WERI-Rb-1 (cell line): ENCODE results near the gene EFHC1.

Source experiments
- DNase-seq: peaks from one replicate; pipeline ENCODE4 v3.0.0-alpha.2; 2020
- H3K27ac ChIP-seq: fragments of 250-450 bp; sonication (Bioruptor Pico); 2 replicates; pipeline ENCODE4 v1.5.1; 2020; ENCODE audit warnings: mild to moderate bottlenecking, moderate library complexity
- H3K27me3 ChIP-seq: fragments of 250-450 bp; sonication (Bioruptor Pico); 2 replicates; pipeline ENCODE4 v1.5.1; 2021; ENCODE audit warnings: mild to moderate bottlenecking, low read depth, moderate library complexity; ENCODE audit not compliant: insufficient read depth, severe bottlenecking
- H3K36me3 ChIP-seq: fragments of 250-450 bp; sonication (Bioruptor Pico); 2 replicates; pipeline ENCODE4 v1.5.1; 2020; ENCODE audit warnings: mild to moderate bottlenecking, moderate library complexity
- H3K4me3 ChIP-seq: 2 replicates; pipeline ENCODE4 v1.5.1; 2011; ENCODE audit warnings: low read depth, mild to moderate bottlenecking, control low read depth, low read length
- H3K9me3 ChIP-seq: fragments of 250-450 bp; sonication (Bioruptor Pico); 2 replicates; pipeline ENCODE4 v1.5.1; 2021; ENCODE audit warnings: mild to moderate bottlenecking, moderate library complexity; ENCODE audit not compliant: severe bottlenecking
- CTCF ChIP-seq: IDR thresholded peaks from 2 replicates; pipeline ENCODE4 v1.5.1; 2011; ENCODE audit warnings: low read depth, mild to moderate bottlenecking, control low read depth, inconsistent platforms, low read length

Gene EFHC1

GRCh38 chr6:52388790-52389189 is 31.4 kb upstream of the EFHC1 start:
- Histone ChIP-seq H3K4me3 (no peak overlapping the region), H3K27me3 (no peaks in the 10 kb centered on the region), H3K36me3 (no peaks in the 10 kb centered on the region), H3K27ac (no peak overlapping the region), H3K9me3 (peaks cover 9% of the 10 kb centered on the region)
- no peak for TF ChIP-seq CTCF
- no peak for DNase-seq

- Histone ChIP-seq H3K27ac (no peak overlapping the region), H3K36me3 (no peaks in the 10 kb centered on the region), H3K9me3 (peaks cover 9% of the 10 kb centered on the region), H3K4me3 (no peak overlapping the region), H3K27me3 (no peaks in the 10 kb centered on the region)
- no peak for DNase-seq
- no peak for TF ChIP-seq CTCF
Observed at GRCh38 chr6:52389264-52389625, 30.9 kb upstream of the EFHC1 start.

- no peak overlapping the region for H3K4me3 ChIP-seq
- no peak for TF ChIP-seq CTCF
Observed at GRCh38 chr6:52389626-52390360, 30.3 kb upstream of the EFHC1 start.

GRCh38 chr6:52390361-52390727 is 29.8 kb upstream of the EFHC1 start:
- no peak overlapping the region for H3K27ac ChIP-seq
- H3K4me3 ChIP-seq, result no peak overlapping the region
- no peak for TF ChIP-seq CTCF
- no peaks in the 10 kb centered on the region for H3K36me3 ChIP-seq
- H3K27me3 ChIP-seq, result no peaks in the 10 kb centered on the region
- H3K9me3 ChIP-seq, result peaks cover 9% of the 10 kb centered on the region
- DNase-seq, result no peak

More at GRCh38 chr6:52389626-52390360, 30.3 kb upstream of the EFHC1 start:
- Histone ChIP-seq H3K9me3 (peaks cover 9% of the 10 kb centered on the region), H3K36me3 (no peaks in the 10 kb centered on the region), H3K27me3 (no peaks in the 10 kb centered on the region), H3K27ac (no peak overlapping the region)
- no peak for DNase-seq

- peaks cover 9% of the 10 kb centered on the region for H3K9me3 ChIP-seq
- no peak for TF ChIP-seq CTCF
- H3K4me3 ChIP-seq, result no peak overlapping the region
- H3K27me3 ChIP-seq, result no peaks in the 10 kb centered on the region
- H3K36me3 ChIP-seq, result no peaks in the 10 kb centered on the region
- DNase-seq, result no peak
- H3K27ac ChIP-seq, result no peak overlapping the region
Observed at GRCh38 chr6:52391599-52391998, 28.5 kb upstream of the EFHC1 start.

- H3K27me3 ChIP-seq, result no peaks in the 10 kb centered on the region
- no peak for DNase-seq
- TF ChIP-seq CTCF, result no peak
- no peak overlapping the region for H3K4me3 ChIP-seq
- peaks cover 4% of the 10 kb centered on the region for H3K9me3 ChIP-seq
- no peaks in the 10 kb centered on the region for H3K36me3 ChIP-seq
- H3K27ac ChIP-seq, result no peak overlapping the region
Observed at GRCh38 chr6:52392944-52393343, 27.2 kb upstream of the EFHC1 start.
